Endothelial cell (in vitro differentiated cells): Measurements from ENCODE around the gene E2F6. TPM values are rescaled to one million over a fixed set of nuclear protein-coding genes. Genes with fewer than 3 reads are reported as not detected.

Experiments
- DNase-seq: peaks from one replicate; pipeline ENCODE4 v3.0.0; 2021; ENCODE audit warnings: low spot score
- H3K27ac Mint-ChIP-seq: one replicate; pipeline ENCODE4 v1.8.0; 2021; ENCODE audit warnings: mixed read lengths, inconsistent platforms; ENCODE audit not compliant: unreplicated experiment
- H3K27me3 Mint-ChIP-seq: one replicate; pipeline ENCODE4 v1.8.0; 2021; ENCODE audit warnings: mild to moderate bottlenecking, moderate library complexity, mixed read lengths, inconsistent platforms; ENCODE audit not compliant: unreplicated experiment
- H3K36me3 Mint-ChIP-seq: one replicate; pipeline ENCODE4 v1.8.0; 2021; ENCODE audit warnings: mild to moderate bottlenecking, low read depth, mixed read lengths, inconsistent platforms; ENCODE audit not compliant: unreplicated experiment
- H3K4me1 Mint-ChIP-seq: one replicate; pipeline ENCODE4 v1.8.0; 2021; ENCODE audit warnings: mild to moderate bottlenecking, mixed read lengths, inconsistent platforms; ENCODE audit not compliant: unreplicated experiment
- H3K4me3 Mint-ChIP-seq: one replicate; pipeline ENCODE4 v1.8.0; 2021; ENCODE audit warnings: mild to moderate bottlenecking, mixed read lengths, inconsistent platforms; ENCODE audit not compliant: unreplicated experiment
- H3K9me3 Mint-ChIP-seq: one replicate; pipeline ENCODE4 v1.8.0; 2021; ENCODE audit warnings: mixed read lengths, inconsistent platforms; ENCODE audit not compliant: unreplicated experiment
- total RNA-seq: library from RNA; stranded (reverse); fragmentation: NEBNext Ultra II Directional; extraction: Animal tissue kit (Norgen Biotek cat#: 25700); gene quantifications from one replicate; pipeline ENCODE4 v1.2.1, GENCODE V29; 2021; ENCODE audit not compliant: unreplicated experiment
- TF ChIP-seq, protein P1 (sequence below): fragments of 200-600 bp; sonication (generic); IDR thresholded peaks from one replicate; pipeline ENCODE4 v1.5.0; 2021; ENCODE audit warnings: antibody characterized with exemption; ENCODE audit not compliant: unreplicated experiment

E2F6 gene
- total RNA-seq, 1 donor from 2014 or later: 20.4 TPM

DNA sequence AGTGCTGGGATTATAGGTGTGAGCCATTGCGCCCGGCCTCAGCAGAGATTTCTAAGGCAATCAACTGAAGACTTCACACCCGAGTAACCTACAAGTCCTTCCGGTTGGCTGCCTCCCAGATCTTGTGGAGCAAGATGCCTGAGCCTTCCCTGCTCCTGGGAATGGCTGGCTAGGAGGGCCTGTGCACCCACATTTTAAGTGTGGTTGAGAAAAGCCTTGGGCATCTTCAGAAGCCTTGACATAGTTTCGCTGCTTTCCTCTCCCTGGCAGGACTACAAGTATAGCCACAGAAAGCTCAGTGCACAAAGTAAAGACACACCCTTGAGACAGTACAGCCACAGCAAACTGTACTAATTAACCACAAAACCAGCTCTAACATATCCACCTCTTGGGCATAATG lies 35.2 kb downstream of the E2F6 start:
- DNase-seq: no peak
- H3K27ac Mint-ChIP-seq: no peak overlapping the region
- H3K9me3 Mint-ChIP-seq: no peaks in the 10 kb centered on the region
- H3K27me3 Mint-ChIP-seq: no peaks in the 10 kb centered on the region
- H3K4me1 Mint-ChIP-seq: no peaks in the 10 kb centered on the region
- peak overlapping the region; percentile 49 for H3K4me3 Mint-ChIP-seq
- TF ChIP-seq, protein P1, sequence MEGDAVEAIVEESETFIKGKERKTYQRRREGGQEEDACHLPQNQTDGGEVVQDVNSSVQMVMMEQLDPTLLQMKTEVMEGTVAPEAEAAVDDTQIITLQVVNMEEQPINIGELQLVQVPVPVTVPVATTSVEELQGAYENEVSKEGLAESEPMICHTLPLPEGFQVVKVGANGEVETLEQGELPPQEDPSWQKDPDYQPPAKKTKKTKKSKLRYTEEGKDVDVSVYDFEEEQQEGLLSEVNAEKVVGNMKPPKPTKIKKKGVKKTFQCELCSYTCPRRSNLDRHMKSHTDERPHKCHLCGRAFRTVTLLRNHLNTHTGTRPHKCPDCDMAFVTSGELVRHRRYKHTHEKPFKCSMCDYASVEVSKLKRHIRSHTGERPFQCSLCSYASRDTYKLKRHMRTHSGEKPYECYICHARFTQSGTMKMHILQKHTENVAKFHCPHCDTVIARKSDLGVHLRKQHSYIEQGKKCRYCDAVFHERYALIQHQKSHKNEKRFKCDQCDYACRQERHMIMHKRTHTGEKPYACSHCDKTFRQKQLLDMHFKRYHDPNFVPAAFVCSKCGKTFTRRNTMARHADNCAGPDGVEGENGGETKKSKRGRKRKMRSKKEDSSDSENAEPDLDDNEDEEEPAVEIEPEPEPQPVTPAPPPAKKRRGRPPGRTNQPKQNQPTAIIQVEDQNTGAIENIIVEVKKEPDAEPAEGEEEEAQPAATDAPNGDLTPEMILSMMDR: no peak
- peaks cover 10% of the 10 kb centered on the region for H3K36me3 Mint-ChIP-seq

DNA sequence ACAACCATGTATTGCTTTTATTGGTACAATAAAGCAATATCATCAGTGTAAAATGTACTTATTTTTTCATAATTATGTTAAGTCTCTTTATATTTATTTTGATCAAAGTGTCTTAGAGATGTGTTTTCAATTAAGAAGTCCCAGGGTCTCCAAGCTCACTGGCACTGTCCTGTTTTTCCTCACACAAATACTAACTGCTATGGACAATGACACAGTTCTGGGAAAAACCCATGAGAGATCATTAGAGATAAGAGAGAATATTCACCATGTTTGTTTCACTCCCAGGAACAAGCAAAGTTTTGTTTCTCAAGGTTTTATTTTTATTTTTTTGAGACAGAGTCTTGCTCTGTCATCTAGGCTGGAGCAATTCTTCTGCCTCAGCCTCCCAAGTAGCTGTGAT lies 38.7 kb downstream of the E2F6 start:
- no peak overlapping the region for H3K27ac Mint-ChIP-seq
- no peaks in the 10 kb centered on the region for H3K9me3 Mint-ChIP-seq
- no peak for DNase-seq
- H3K4me3 Mint-ChIP-seq: no peak overlapping the region
- no peaks in the 10 kb centered on the region for H3K27me3 Mint-ChIP-seq
- TF ChIP-seq, protein P1: no peak
- no peaks in the 10 kb centered on the region for H3K36me3 Mint-ChIP-seq
- no peaks in the 10 kb centered on the region for H3K4me1 Mint-ChIP-seq

DNA sequence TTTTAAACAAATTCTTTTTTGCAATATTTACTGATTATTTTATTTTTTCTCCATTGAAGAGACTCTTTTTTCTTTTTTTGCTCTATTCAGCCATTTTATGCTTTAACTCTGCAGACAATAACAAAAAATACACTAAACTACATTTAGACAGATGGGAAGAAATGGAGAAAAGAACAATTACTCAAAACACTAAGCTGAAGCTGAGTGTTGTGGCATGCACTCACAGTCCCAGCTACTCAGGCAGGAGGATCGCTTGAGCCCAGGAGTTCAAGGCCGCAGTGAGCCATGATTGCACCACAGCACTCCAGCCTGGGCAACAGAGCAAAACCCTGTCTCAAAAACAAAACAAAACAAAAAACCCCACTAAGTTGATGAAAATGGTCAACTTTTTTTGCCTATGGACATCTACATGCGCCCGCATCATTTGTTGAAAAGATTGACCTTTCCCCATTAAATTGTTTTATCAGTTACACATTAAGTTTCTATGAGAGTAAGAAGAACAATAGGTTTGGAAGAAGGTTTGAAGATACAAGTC lies 43.0 kb downstream of the E2F6 start:
- Mint-ChIP-seq H3K4me3 (no peak overlapping the region), H3K36me3 (no peaks in the 10 kb centered on the region), H3K4me1 (no peaks in the 10 kb centered on the region), H3K27ac (no peak overlapping the region), H3K9me3 (no peaks in the 10 kb centered on the region), H3K27me3 (no peaks in the 10 kb centered on the region)
- DNase-seq: no peak
- TF ChIP-seq, protein P1: no peak

DNA sequence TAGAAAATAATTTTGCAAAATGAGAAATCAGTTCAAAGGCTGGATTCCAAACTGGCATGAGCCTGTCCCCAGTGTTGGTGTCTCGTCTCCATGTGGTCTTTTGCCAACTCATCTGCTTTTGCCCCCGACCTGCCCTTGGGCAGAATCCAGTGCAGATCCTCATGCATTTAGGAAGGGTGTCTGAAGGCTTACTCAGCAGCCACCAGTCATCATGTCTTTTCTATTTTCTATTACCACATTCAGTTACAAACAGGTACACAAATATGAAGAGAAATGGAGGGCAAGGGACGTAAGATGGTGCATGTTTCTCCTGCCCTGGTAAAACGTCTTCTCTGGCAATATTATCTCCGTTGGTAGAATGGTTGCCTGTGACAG lies 43.5 kb downstream of the E2F6 start:
- TF ChIP-seq, protein P1: no peak
- H3K27ac Mint-ChIP-seq: no peak overlapping the region
- no peaks in the 10 kb centered on the region for H3K36me3 Mint-ChIP-seq
- no peaks in the 10 kb centered on the region for H3K27me3 Mint-ChIP-seq
- H3K4me1 Mint-ChIP-seq: no peaks in the 10 kb centered on the region
- no peak for DNase-seq
- H3K9me3 Mint-ChIP-seq: no peaks in the 10 kb centered on the region
- H3K4me3 Mint-ChIP-seq: no peak overlapping the region

DNA sequence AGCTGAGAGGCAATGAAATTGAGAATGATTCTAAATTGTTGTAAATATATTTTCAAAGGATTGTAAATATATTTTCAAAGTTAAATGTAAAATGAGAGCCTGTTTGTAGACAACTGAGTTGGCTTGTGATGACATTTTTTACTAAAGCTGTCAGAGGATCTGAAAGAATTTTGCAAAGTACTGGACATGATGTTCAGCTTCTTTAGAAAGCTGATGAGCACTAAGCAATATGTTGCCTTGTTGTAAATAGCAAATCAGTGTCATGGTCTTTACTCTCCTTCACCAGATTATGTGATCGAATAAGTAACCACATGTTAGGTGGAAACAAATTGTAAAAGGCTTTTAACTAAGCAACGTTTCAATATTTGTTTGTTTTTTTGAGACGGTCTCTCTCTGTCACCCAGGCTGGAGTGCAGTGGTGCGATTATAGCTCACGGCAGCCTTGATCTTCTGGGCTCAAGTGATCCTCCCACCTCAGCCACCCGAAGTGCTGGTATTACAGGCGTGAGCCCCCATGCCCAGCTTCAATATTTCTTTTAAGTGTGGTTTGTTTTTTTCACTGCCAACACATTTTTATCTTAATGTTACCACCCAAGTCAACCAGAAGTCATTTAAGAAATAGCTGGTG lies 44.0 kb downstream of the E2F6 start:
- DNase-seq: no peak
- H3K9me3 Mint-ChIP-seq: no peaks in the 10 kb centered on the region
- TF ChIP-seq, protein P1: no peak
- no peak overlapping the region for H3K27ac Mint-ChIP-seq
- H3K36me3 Mint-ChIP-seq: no peaks in the 10 kb centered on the region
- no peaks in the 10 kb centered on the region for H3K27me3 Mint-ChIP-seq
- H3K4me3 Mint-ChIP-seq: no peak overlapping the region
- no peaks in the 10 kb centered on the region for H3K4me1 Mint-ChIP-seq
